ENCODE results near the gene OR4N2.
"Not testable (repeated sequence)": the region's sequence is repeated elsewhere in the genome, so short reads cannot be mapped to it uniquely, and the experiment has no call there.

OR4N2 gene

GRCh38 chr14:19803470-19803869, at the start of gene OR4N2:
Gene OR4N2 (plus strand): TSS chr14:19803770. CDS start chr14:19827449, 23,679 bp downstream.
- not testable (repeated sequence) for DNase-seq (ENCODE audit: low read depth, low spot score)

GRCh38 chr14:19754172-19754571, 49.4 kb upstream of the OR4N2 start:
- DNase-seq (ENCODE audit: low read depth, low spot score), result no peak

- not testable (repeated sequence) for DNase-seq (ENCODE audit: low read depth, low spot score)
Measured at GRCh38 chr14:19771491-19771890, 32.1 kb upstream of the OR4N2 start.

GRCh38 chr14:19771895-19772430, 31.6 kb upstream of the OR4N2 start:
- no peak for DNase-seq (ENCODE audit: low read depth, low spot score)

- DNase-seq (ENCODE audit: low read depth, low spot score), result not testable (repeated sequence)
Measured at GRCh38 chr14:19772454-19772853, 31.1 kb upstream of the OR4N2 start.

GRCh38 chr14:19773204-19773603, 30.4 kb upstream of the OR4N2 start, which contains the start of gene OR4M1:
Gene OR4M1 (plus strand): TSS chr14:19773504. CDS start chr14:19780323, 6,819 bp downstream.
- DNase-seq (ENCODE audit: low read depth, low spot score), result not testable (repeated sequence)

GRCh38 chr14:19775587-19775986, 28.0 kb upstream of the OR4N2 start:
- no peak for DNase-seq (ENCODE audit: low read depth, low spot score)

GRCh38 chr14:19785848-19786247, 17.7 kb upstream of the OR4N2 start:
- DNase-seq (ENCODE audit: low read depth, low spot score), result not testable (repeated sequence)

GRCh38 chr14:19787318-19787717, 16.3 kb upstream of the OR4N2 start:
- DNase-seq (ENCODE audit: low read depth, low spot score), result not testable (repeated sequence)

- not testable (repeated sequence) for DNase-seq (ENCODE audit: low read depth, low spot score)
Measured at GRCh38 chr14:19788150-19788549, 15.4 kb upstream of the OR4N2 start.

GRCh38 chr14:19796520-19797108, 7.0 kb upstream of the OR4N2 start:
- DNase-seq (ENCODE audit: low read depth, low spot score), result not testable (repeated sequence)

- no peak for DNase-seq (ENCODE audit: low read depth, low spot score)
Measured at GRCh38 chr14:19799880-19800279, 3.7 kb upstream of the OR4N2 start.

- no peak for DNase-seq (ENCODE audit: low read depth, low spot score)
Measured at GRCh38 chr14:19800282-19801117, 3.1 kb upstream of the OR4N2 start.

GRCh38 chr14:19801118-19801464, 2.5 kb upstream of the OR4N2 start:
- DNase-seq (ENCODE audit: low read depth, low spot score), result no peak

- not testable (repeated sequence) for DNase-seq (ENCODE audit: low read depth, low spot score)
Measured at GRCh38 chr14:19813171-19813920, 9.8 kb downstream of the OR4N2 start.

- not testable (repeated sequence) for DNase-seq (ENCODE audit: low read depth, low spot score)
Measured at GRCh38 chr14:19819879-19820278, 16.3 kb downstream of the OR4N2 start.

- DNase-seq (ENCODE audit: low read depth, low spot score), result not testable (repeated sequence)
Measured at GRCh38 chr14:19821016-19821415, 17.4 kb downstream of the OR4N2 start.

GRCh38 chr14:19823178-19823577, 19.6 kb downstream of the OR4N2 start:
- no peak for DNase-seq (ENCODE audit: low read depth, low spot score)

GRCh38 chr14:19823765-19824164, 20.2 kb downstream of the OR4N2 start:
- no peak for DNase-seq (ENCODE audit: low read depth, low spot score)

GRCh38 chr14:19827626-19828244, 24.2 kb downstream of the OR4N2 start:
- not testable (repeated sequence) for DNase-seq (ENCODE audit: low read depth, low spot score)

- no peak for DNase-seq (ENCODE audit: low read depth, low spot score)
Measured at GRCh38 chr14:19828314-19828713, 24.7 kb downstream of the OR4N2 start.
